Upper lobe of right lung (tissue), 1 donor: ENCODE measurements around the gene PTPRG. TPM values are rescaled to one million over a fixed set of nuclear protein-coding genes. Genes with fewer than 3 reads are reported as not detected.

Experiments used
- ATAC-seq: fragments of 200-7000 bp; cut with Tn5 transposase; one replicate; pipeline ENCODE4 v1.9.1; 2020; ENCODE audit warnings: mild to moderate bottlenecking, moderate library complexity
- DNase-seq: peaks from one replicate; pipeline ENCODE4 v3.0.0-alpha.2; 2020
- H3K27ac ChIP-seq: fragments of 200-600 bp; one replicate; pipeline ENCODE4 v1.8.0; 2022
- H3K27me3 ChIP-seq: fragments of 200-600 bp; one replicate; pipeline ENCODE4 v1.8.0; 2022; ENCODE audit warnings: mild to moderate bottlenecking
- H3K36me3 ChIP-seq: fragments of 200-600 bp; one replicate; pipeline ENCODE4 v1.8.0; 2022
- H3K4me1 ChIP-seq: fragments of 200-600 bp; one replicate; pipeline ENCODE4 v1.8.0; 2022
- H3K4me3 ChIP-seq: fragments of 200-600 bp; one replicate; pipeline ENCODE4 v1.8.0; 2022; ENCODE audit warnings: mild to moderate bottlenecking
- H3K9me3 ChIP-seq: fragments of 200-600 bp; one replicate; pipeline ENCODE4 v1.8.0; 2022
- CTCF ChIP-seq: fragments of 200-600 bp; IDR thresholded peaks from one replicate; pipeline ENCODE4 v1.8.0; 2022; ENCODE audit warnings: antibody characterized with exemption
- intact Hi-C: fragments of 100-400 bp; cut with DNase I; formaldehyde crosslinking; loops from one replicate; pipeline ENCODE4 v1.11.0; 2022
- total RNA-seq: library from RNA; stranded (reverse); fragmentation: NEBNext Ultra II Directional; extraction: Animal tissue kit (Norgen Biotek cat#: 25700); gene quantifications from one replicate; pipeline ENCODE4 v1.2.1, GENCODE V29; 2021
- donor health status: DM: no; HTN: yes; CAD: no; lungs with severe emphysema.

Gene PTPRG
- total RNA-seq, 1 donor from 2014 or later, result 86.7 TPM

- ATAC-seq, result no peak
- Histone ChIP-seq H3K27ac (no peak overlapping the region), H3K4me1 (no peaks in the 10 kb centered on the region), H3K9me3 (no peaks in the 10 kb centered on the region), H3K36me3 (no peaks in the 10 kb centered on the region), H3K27me3 (no peaks in the 10 kb centered on the region), H3K4me3 (no peak overlapping the region)
- no peak for DNase-seq
- intact Hi-C loops, result no loop called here
- TF ChIP-seq CTCF, result no peak
These were observed 509.5 kb downstream of the PTPRG start for GRCh38 chr3:62070891-62071290.

- Histone ChIP-seq H3K4me3 (no peak overlapping the region), H3K36me3 (no peaks in the 10 kb centered on the region), H3K27ac (no peak overlapping the region), H3K27me3 (no peaks in the 10 kb centered on the region), H3K4me1 (no peaks in the 10 kb centered on the region), H3K9me3 (no peaks in the 10 kb centered on the region)
- DNase-seq (no peak), ATAC-seq (no peak)
- TF ChIP-seq CTCF, result no peak
- intact Hi-C loops, result no loop called here
These were observed 511.7 kb downstream of the PTPRG start for GRCh38 chr3:62073038-62073437.

- Histone ChIP-seq H3K36me3 (no peaks in the 10 kb centered on the region), H3K27ac (no peak overlapping the region), H3K27me3 (no peaks in the 10 kb centered on the region), H3K9me3 (no peaks in the 10 kb centered on the region), H3K4me3 (no peak overlapping the region), H3K4me1 (no peaks in the 10 kb centered on the region)
- ATAC-seq (no peak), DNase-seq (no peak)
- intact Hi-C loops, result no loop called here
- no peak for TF ChIP-seq CTCF
These were observed 523.2 kb downstream of the PTPRG start for GRCh38 chr3:62084558-62084957.

GRCh38 chr3:62088472-62089104 lies 527.2 kb downstream of the PTPRG start:
- H3K36me3 ChIP-seq, result no peaks in the 10 kb centered on the region
- no peak for DNase-seq
- ATAC-seq, result no peak
- no peak for TF ChIP-seq CTCF
- no peak overlapping the region for H3K27ac ChIP-seq
- H3K4me1 ChIP-seq, result no peaks in the 10 kb centered on the region
- intact Hi-C loops, result no loop called here
- no peak overlapping the region for H3K4me3 ChIP-seq
- H3K27me3 ChIP-seq, result no peaks in the 10 kb centered on the region
- H3K9me3 ChIP-seq, result no peaks in the 10 kb centered on the region

GRCh38 chr3:62090066-62090465 lies 528.7 kb downstream of the PTPRG start:
- Histone ChIP-seq H3K4me1 (no peaks in the 10 kb centered on the region), H3K27ac (no peak overlapping the region), H3K27me3 (no peaks in the 10 kb centered on the region), H3K9me3 (no peaks in the 10 kb centered on the region), H3K4me3 (no peak overlapping the region), H3K36me3 (no peaks in the 10 kb centered on the region)
- no peak for DNase-seq
- TF ChIP-seq CTCF, result no peak
- intact Hi-C loops, result no loop called here
- no peak for ATAC-seq

- no peaks in the 10 kb centered on the region for H3K27me3 ChIP-seq
- DNase-seq, result no peak
- TF ChIP-seq CTCF, result no peak
- ATAC-seq, result no peak
- H3K36me3 ChIP-seq, result no peaks in the 10 kb centered on the region
- no peaks in the 10 kb centered on the region for H3K9me3 ChIP-seq
- H3K4me1 ChIP-seq, result no peaks in the 10 kb centered on the region
- no peak overlapping the region for H3K27ac ChIP-seq
- no peak overlapping the region for H3K4me3 ChIP-seq
- intact Hi-C loops, result no loop called here
These were observed 529.1 kb downstream of the PTPRG start for GRCh38 chr3:62090519-62090918.
